Right atrium auricular region (tissue), 2 donors: ENCODE data around the gene USB1. TPM values are rescaled to one million over a fixed set of nuclear protein-coding genes. Genes with fewer than 3 reads are reported as not detected.

Experiments used
- DNase-seq: peaks from one replicate; pipeline ENCODE4 v3.0.0-alpha.2; 2019; ENCODE audit warnings: low spot score
- H3K27ac ChIP-seq, 2 donors: fragments of 200-600 bp; sonication (generic); 1 replicate in 1 of 2; 2 replicates in 1 of 2; pipeline ENCODE4 v1.5.1; 2016 to 2019
- H3K27me3 ChIP-seq, 2 donors: fragments of 200-600 bp; sonication (generic); one replicate each; pipeline versions ENCODE4 v1.5.1 to v1.6.0; 2017 to 2019
- H3K36me3 ChIP-seq: fragments of 200-600 bp; sonication (generic); one replicate; pipeline ENCODE4 v1.5.1; 2016
- H3K4me1 ChIP-seq, 2 donors: fragments of 200-600 bp; sonication (generic); one replicate each; pipeline versions ENCODE4 v1.5.1 to v1.6.0; 2017 to 2019
- H3K4me3 ChIP-seq, 2 donors: fragments of 200-600 bp; sonication (generic); 1 replicate in 1 of 2; 2 replicates in 1 of 2; pipeline ENCODE4 v1.5.1; 2017 to 2019; ENCODE audit warnings: mild to moderate bottlenecking in 1 of 2, moderate library complexity in 1 of 2
- H3K9me3 ChIP-seq, 2 donors: fragments of 200-600 bp; sonication (generic); one replicate each; pipeline ENCODE4 v1.5.1; 2019
- total RNA-seq, 2 donors: library from RNA; depleted of rRNA; stranded (reverse); fragments of >200 nt; gene quantifications; one replicate each; pipeline ENCODE4 v1.1.0, GENCODE V29; 2016
- TF ChIP-seq, protein P1 (sequence below), 2 donors: fragments of 200-600 bp; sonication (generic); IDR thresholded peaks; one replicate each; pipeline ENCODE4 v1.5.1; 2019; ENCODE audit warnings: antibody characterized with exemption in 2 of 2

USB1 gene
- total RNA-seq, 2 donors from 2014 or later = 32.2 to 43.2 TPM

DNA sequence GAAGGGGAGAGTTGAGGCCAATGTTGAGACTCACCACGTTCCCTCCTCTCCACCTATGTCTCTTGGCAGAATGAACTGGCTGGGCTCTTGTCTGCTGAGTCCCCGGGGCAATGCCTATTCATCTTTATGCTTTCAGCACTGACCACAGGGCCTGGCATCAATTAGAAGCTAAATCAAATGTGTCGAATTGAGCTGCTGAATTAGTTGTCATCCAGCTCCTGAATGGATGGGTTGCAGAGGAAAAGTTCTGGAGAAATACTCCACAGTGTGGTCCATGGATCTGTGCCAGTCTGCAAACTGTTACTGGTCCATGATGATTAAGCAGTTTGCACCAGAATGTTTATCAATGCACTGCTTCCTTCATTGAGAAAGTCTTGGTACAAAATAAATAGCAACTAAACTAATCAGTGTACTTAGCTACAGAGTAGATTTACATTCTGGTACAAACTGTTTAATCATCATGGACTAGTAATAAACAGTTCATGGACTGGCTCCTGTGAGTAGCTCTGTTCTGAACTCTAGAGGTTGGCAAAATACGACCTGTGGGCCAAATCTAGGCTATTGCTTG lies 34.9 kb upstream of the USB1 start:
- Histone ChIP-seq H3K36me3 (no peaks in the 10 kb centered on the region), H3K4me3 (no peak overlapping the region), H3K9me3 (no peaks in the 10 kb centered on the region), H3K27ac (no peak overlapping the region), H3K4me1 (no peaks in the 10 kb centered on the region), H3K27me3 (no peaks in the 10 kb centered on the region)
- TF ChIP-seq, protein P1, sequence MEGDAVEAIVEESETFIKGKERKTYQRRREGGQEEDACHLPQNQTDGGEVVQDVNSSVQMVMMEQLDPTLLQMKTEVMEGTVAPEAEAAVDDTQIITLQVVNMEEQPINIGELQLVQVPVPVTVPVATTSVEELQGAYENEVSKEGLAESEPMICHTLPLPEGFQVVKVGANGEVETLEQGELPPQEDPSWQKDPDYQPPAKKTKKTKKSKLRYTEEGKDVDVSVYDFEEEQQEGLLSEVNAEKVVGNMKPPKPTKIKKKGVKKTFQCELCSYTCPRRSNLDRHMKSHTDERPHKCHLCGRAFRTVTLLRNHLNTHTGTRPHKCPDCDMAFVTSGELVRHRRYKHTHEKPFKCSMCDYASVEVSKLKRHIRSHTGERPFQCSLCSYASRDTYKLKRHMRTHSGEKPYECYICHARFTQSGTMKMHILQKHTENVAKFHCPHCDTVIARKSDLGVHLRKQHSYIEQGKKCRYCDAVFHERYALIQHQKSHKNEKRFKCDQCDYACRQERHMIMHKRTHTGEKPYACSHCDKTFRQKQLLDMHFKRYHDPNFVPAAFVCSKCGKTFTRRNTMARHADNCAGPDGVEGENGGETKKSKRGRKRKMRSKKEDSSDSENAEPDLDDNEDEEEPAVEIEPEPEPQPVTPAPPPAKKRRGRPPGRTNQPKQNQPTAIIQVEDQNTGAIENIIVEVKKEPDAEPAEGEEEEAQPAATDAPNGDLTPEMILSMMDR (IDR thresholded peaks at IDR 0.05) = no peak
- DNase-seq = no peak

DNA sequence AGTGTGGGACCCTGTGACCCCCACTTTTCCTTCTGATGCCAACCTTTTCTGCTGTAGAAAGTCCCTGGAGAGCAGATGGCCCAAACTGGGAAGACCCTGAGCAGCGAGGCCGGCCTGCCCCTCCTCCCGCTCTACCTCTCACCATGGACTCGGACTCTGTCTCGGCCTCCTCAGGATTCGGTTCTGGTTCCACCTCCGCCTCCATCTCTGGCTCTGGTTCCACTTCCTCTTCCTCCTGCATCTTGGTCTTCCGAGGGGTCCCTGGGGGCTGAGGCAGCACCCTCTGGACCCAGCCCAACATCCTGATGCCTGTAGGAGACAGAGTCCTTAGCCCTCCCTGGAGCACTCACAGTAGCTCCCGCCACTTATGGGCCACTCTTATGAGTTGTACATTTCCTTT lies 34.2 kb upstream of the USB1 start:
- Histone ChIP-seq H3K27ac (no peak overlapping the region), H3K4me1 (no peaks in the 10 kb centered on the region), H3K36me3 (no peaks in the 10 kb centered on the region), H3K4me3 (no peak overlapping the region), H3K9me3 (no peaks in the 10 kb centered on the region), H3K27me3 (no peaks in the 10 kb centered on the region)
- TF ChIP-seq, protein P1 (IDR thresholded peaks at IDR 0.05) = no peak
- DNase-seq = no peak

DNA sequence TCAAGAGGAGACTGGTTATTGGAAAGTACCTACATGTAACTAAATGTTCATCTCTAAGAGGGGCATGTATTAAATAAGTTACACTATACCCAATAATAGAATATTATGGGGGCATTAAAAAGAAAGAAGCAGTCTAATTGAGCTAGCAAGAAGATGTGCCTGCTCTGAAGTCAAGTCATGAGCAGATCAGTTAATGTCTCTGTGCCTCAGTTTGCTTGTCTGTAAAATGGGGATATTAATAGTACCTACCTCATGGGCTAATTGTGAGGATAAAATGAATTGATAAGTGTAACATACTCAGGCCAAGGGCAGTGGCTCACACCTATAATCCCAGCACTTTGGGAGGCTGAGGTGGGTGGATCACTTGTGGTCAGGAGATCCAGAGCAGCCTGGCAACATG lies 33.3 kb upstream of the USB1 start:
- Histone ChIP-seq H3K27me3 (no peaks in the 10 kb centered on the region), H3K36me3 (no peaks in the 10 kb centered on the region), H3K27ac (no peak overlapping the region), H3K4me3 (no peak overlapping the region), H3K4me1 (no peaks in the 10 kb centered on the region), H3K9me3 (no peaks in the 10 kb centered on the region)
- TF ChIP-seq, protein P1 (IDR thresholded peaks at IDR 0.05) = no peak
- no peak for DNase-seq

DNA sequence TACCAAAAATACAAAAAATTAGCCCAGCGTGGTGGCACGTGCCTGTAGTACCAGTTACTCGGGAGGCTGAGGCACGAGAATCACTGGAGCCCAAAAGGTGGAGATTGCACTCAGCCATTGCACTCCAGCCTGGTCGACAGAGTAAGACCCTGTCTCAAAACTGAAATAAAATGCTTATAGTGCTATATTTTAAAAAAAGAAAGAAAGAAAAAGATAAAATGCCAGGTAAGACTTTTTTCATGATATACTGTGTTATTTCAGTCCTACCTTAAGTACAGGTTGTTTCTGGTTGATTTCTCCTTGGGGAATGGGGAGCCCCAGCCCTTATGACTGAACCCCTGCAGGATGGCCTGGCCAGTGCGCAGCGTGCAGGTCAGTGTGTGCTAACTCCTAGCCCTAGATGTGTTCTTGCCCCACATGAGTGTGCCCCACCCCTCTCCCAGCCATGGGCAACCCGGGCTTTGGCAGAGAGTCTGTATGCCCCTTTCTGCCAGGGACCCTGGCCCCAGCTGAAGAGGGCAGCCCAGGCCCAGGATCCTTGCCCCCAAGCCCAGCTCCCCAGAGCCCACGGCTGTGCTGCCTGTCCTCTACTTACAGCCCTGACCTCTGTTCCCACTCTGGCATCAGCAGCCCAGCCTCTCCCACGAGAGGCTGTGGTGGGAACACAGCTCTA lies 31.6 kb upstream of the USB1 start:
- Histone ChIP-seq H3K4me3 (no peak overlapping the region), H3K9me3 (no peaks in the 10 kb centered on the region), H3K36me3 (no peaks in the 10 kb centered on the region), H3K27me3 (no peaks in the 10 kb centered on the region), H3K27ac (no peak overlapping the region), H3K4me1 (no peaks in the 10 kb centered on the region)
- DNase-seq = no peak
- TF ChIP-seq, protein P1 (IDR thresholded peaks at IDR 0.05) = no peak

DNA sequence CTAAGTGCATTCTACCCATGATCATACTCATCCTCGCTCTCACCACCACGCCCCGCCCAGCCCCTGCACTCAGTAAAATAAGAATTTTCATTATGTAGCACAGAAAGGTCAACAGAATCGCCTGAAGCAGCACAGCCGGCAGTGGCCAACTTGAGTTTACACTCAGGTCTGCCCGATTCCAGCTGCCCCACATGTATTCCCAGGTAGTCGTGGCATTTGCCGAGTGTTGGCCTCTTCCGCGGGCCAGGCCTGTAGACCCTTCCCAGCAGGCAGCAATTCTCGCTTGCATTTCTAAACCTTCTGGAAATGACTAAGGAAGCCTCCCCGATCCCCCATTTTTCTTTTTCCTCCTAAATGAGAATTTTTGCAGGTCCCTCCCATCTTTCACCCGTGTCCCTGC lies 30.9 kb upstream of the USB1 start:
- TF ChIP-seq, protein P1 (IDR thresholded peaks at IDR 0.05) = no peak
- no peak for DNase-seq

DNA sequence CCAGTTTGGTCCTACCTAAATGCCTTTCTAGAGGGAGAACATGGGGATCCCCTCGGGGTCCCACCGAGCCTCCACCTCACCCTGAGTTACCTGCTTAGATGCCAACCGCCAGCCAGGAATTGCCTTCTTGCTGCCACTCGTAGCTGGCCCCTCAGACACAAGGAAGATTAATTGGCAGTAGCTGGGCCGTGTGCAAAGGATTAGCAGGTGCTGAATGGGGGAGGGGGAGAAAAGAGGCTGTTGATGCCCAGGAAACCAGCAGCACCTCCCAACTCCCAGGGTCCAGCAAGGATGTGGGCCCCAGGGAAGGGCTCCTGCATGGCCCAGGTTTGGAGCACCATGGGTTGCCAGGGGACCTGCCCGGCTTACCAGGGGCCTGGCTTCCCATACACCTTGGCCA lies 30.2 kb upstream of the USB1 start, which contains the start of gene CNGB1:
TSS of gene CNGB1 (minus strand) at position 159 of the 400 bp plus-strand sequence. CDS start 3,842 bp downstream, outside the sequence.
- H3K9me3 ChIP-seq = no peaks in the 10 kb centered on the region
- no peak for DNase-seq
- peaks cover 0 to 3% of the 10 kb centered on the region in 2 donors for H3K4me1 ChIP-seq
- TF ChIP-seq, protein P1 (IDR thresholded peaks at IDR 0.05) = no peak
- H3K27me3 ChIP-seq = no peaks in the 10 kb centered on the region
- H3K27ac ChIP-seq = no peak within 1 kb of the TSS
- H3K4me3 ChIP-seq = no peak within 1 kb of the TSS
- H3K36me3 ChIP-seq = no peaks in the 10 kb centered on the region

More for the DNA sequence above, 30.9 kb upstream of the USB1 start:
- Histone ChIP-seq H3K36me3 (no peaks in the 10 kb centered on the region), H3K27ac (no peak overlapping the region), H3K4me3 (no peak overlapping the region), H3K4me1 (no peaks in the 10 kb centered on the region), H3K9me3 (no peaks in the 10 kb centered on the region), H3K27me3 (no peaks in the 10 kb centered on the region)
